Natural killer cell (primary cell): ENCODE results near the gene LRRC43. TPM values are rescaled to one million over a fixed set of nuclear protein-coding genes. Genes with fewer than 3 reads are reported as not detected.

ENCODE experiments used
- ATAC-seq, 3 donors: fragments of 150-1000 bp in 2 of 3; fragments of 200-7000 bp in 1 of 3; cut with Tn5 transposase; 1 replicate in 1 of 3; 2 replicates in 2 of 3; pipeline ENCODE4 v1.10.0; 2021; ENCODE audit warnings: mild to moderate bottlenecking in 2 of 3, moderate library complexity in 2 of 3
- DNase-seq, 2 donors: peaks; one replicate each; pipeline versions ENCODE4 v3.0.0 to v3.0.0-alpha.2; 2013 to 2021; ENCODE audit warnings: mixed read lengths in 1 of 2
- H3K27ac ChIP-seq: one replicate; pipeline ENCODE4 v1.5.1; 2013; ENCODE audit warnings: mild to moderate bottlenecking, low read length
- H3K27me3 ChIP-seq: one replicate; pipeline ENCODE4 v1.6.1; 2013; ENCODE audit warnings: low read length; ENCODE audit not compliant: control insufficient read depth, insufficient read depth
- H3K36me3 ChIP-seq: one replicate; pipeline ENCODE4 v1.6.1; 2013; ENCODE audit warnings: low read length; ENCODE audit not compliant: control insufficient read depth, insufficient read depth
- H3K4me1 ChIP-seq: one replicate; pipeline ENCODE4 v1.6.1; 2013; ENCODE audit warnings: low read length; ENCODE audit not compliant: control insufficient read depth, insufficient read depth
- H3K4me3 ChIP-seq: one replicate; pipeline ENCODE4 v1.5.1; 2013; ENCODE audit warnings: low read length
- H3K9me3 ChIP-seq: one replicate; pipeline ENCODE4 v1.6.1; 2013; ENCODE audit warnings: low read length; ENCODE audit not compliant: control insufficient read depth, insufficient read depth
- H3K27ac Mint-ChIP-seq, 2 donors: one replicate each; pipeline ENCODE4 v1.8.0; 2022; ENCODE audit warnings: mild to moderate bottlenecking in 2 of 2, mixed read lengths in 2 of 2, moderate library complexity in 1 of 2
- H3K27me3 Mint-ChIP-seq, 2 donors: one replicate each; pipeline ENCODE4 v1.8.0; 2022; ENCODE audit warnings: low read depth in 2 of 2, mixed read lengths in 2 of 2
- H3K36me3 Mint-ChIP-seq: one replicate; pipeline ENCODE4 v1.8.0; 2022; ENCODE audit warnings: mixed read lengths
- H3K4me1 Mint-ChIP-seq, 2 donors: one replicate each; pipeline ENCODE4 v1.8.0; 2022; ENCODE audit warnings: mixed read lengths in 2 of 2
- H3K4me3 Mint-ChIP-seq: one replicate; pipeline ENCODE4 v1.8.0; 2022; ENCODE audit warnings: mild to moderate bottlenecking, moderate library complexity, mixed read lengths
- H3K9me3 Mint-ChIP-seq, 2 donors: one replicate each; pipeline ENCODE4 v1.8.0; 2022; ENCODE audit warnings: mixed read lengths in 2 of 2
- WGBS: methylation state at CpG from one replicate; pipeline ENCODE4 v1.1.7; 2013; ENCODE audit warnings: missing lambda C conversion rate; ENCODE audit not compliant: insufficient coverage; 5-methylcytosine and 5-hydroxymethylcytosine counted together
- intact Hi-C: fragments of 100-400 bp; cut with micrococcal nuclease; formaldehyde crosslinking; loops from one replicate; pipeline ENCODE4 v1.14.2; 2022
- total RNA-seq, 4 donors: library from RNA; stranded (reverse); fragments of 120-200 nt in 1 of 4; gene quantifications; one replicate each; pipeline versions ENCODE4 v1.2.3 to v1.2.4, GENCODE V29; 2013 to 2022
- TF ChIP-seq, protein P1 (sequence below): fragments of 200-600 bp; IDR thresholded peaks from one replicate; pipeline ENCODE4 v1.8.0; 2022; ENCODE audit warnings: antibody characterized with exemption

The LRRC43 gene
- total RNA-seq, 3 donors from 2014 or later (not counting 1 experiment from before 2014, with no cell fraction given): 5.0 to 18.5 (median 8.5) TPM

GRCh38 chr12:122203301-122204166, 20.6 kb downstream of the LRRC43 start, which contains the start of gene B3GNT4:
B3GNT4 (plus strand) TSS chr12:122203709; CDS start chr12:122204619, 910 bp downstream.
- peak within 1 kb of the TSS; percentile 40 for H3K4me3 ChIP-seq
- H3K9me3 Mint-ChIP-seq: no peaks in the 10 kb centered on the region
- intact Hi-C loops: no loop called here

GRCh38 chr12:122204167-122205052, 21.5 kb downstream of the LRRC43 start:
- Mint-ChIP-seq H3K36me3 (no peaks in the 10 kb centered on the region), H3K4me3 (peak overlapping the region; percentile 75), H3K27ac (no peak overlapping the region), H3K27me3 (peaks cover 8 to 19% of the 10 kb centered on the region in 2 donors), H3K9me3 (no peaks in the 10 kb centered on the region), H3K4me1 (peaks cover 7 to 14% of the 10 kb centered on the region in 2 donors)
- no peaks in the 10 kb centered on the region for H3K9me3 ChIP-seq
- intact Hi-C loops: no loop called here
- H3K36me3 ChIP-seq: peaks cover 21% of the 10 kb centered on the region
- H3K27ac ChIP-seq: no peak overlapping the region
- peak in 1 of 2 donors; percentile 45 for DNase-seq
- H3K4me1 ChIP-seq: peaks cover 12% of the 10 kb centered on the region
- TF ChIP-seq, protein P1, sequence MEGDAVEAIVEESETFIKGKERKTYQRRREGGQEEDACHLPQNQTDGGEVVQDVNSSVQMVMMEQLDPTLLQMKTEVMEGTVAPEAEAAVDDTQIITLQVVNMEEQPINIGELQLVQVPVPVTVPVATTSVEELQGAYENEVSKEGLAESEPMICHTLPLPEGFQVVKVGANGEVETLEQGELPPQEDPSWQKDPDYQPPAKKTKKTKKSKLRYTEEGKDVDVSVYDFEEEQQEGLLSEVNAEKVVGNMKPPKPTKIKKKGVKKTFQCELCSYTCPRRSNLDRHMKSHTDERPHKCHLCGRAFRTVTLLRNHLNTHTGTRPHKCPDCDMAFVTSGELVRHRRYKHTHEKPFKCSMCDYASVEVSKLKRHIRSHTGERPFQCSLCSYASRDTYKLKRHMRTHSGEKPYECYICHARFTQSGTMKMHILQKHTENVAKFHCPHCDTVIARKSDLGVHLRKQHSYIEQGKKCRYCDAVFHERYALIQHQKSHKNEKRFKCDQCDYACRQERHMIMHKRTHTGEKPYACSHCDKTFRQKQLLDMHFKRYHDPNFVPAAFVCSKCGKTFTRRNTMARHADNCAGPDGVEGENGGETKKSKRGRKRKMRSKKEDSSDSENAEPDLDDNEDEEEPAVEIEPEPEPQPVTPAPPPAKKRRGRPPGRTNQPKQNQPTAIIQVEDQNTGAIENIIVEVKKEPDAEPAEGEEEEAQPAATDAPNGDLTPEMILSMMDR: no peak
- peaks cover 25% of the 10 kb centered on the region for H3K27me3 ChIP-seq
- no peak overlapping the region for H3K4me3 ChIP-seq
- peak in 2 of 3 donors; percentile 16 to 23 for ATAC-seq
- 8% methylated on average over 71 of the region's 71 CpGs for WGBS

More at GRCh38 chr12:122203301-122204166, 20.6 kb downstream of the LRRC43 start, which contains the start of gene B3GNT4:
- ATAC-seq (peak; percentile 38 to 57 (median 54)), DNase-seq (peak; percentile 36 to 76)
- H3K27ac Mint-ChIP-seq: no peak within 1 kb of the TSS
- H3K9me3 ChIP-seq: no peaks in the 10 kb centered on the region
- peaks cover 17% of the 10 kb centered on the region for H3K36me3 ChIP-seq
- H3K4me1 Mint-ChIP-seq: peaks cover 7 to 14% of the 10 kb centered on the region in 2 donors
- no peak within 1 kb of the TSS for H3K27ac ChIP-seq
- peaks cover 12% of the 10 kb centered on the region for H3K4me1 ChIP-seq
- WGBS: under 1% methylated on average over 101 of the region's 104 CpGs
- H3K27me3 Mint-ChIP-seq: peaks cover 8 to 19% of the 10 kb centered on the region in 2 donors
- H3K36me3 Mint-ChIP-seq: no peaks in the 10 kb centered on the region
- H3K27me3 ChIP-seq: peaks cover 25% of the 10 kb centered on the region
- H3K4me3 Mint-ChIP-seq: peak within 1 kb of the TSS; percentile 91
- TF ChIP-seq, protein P1: no peak

DNA sequence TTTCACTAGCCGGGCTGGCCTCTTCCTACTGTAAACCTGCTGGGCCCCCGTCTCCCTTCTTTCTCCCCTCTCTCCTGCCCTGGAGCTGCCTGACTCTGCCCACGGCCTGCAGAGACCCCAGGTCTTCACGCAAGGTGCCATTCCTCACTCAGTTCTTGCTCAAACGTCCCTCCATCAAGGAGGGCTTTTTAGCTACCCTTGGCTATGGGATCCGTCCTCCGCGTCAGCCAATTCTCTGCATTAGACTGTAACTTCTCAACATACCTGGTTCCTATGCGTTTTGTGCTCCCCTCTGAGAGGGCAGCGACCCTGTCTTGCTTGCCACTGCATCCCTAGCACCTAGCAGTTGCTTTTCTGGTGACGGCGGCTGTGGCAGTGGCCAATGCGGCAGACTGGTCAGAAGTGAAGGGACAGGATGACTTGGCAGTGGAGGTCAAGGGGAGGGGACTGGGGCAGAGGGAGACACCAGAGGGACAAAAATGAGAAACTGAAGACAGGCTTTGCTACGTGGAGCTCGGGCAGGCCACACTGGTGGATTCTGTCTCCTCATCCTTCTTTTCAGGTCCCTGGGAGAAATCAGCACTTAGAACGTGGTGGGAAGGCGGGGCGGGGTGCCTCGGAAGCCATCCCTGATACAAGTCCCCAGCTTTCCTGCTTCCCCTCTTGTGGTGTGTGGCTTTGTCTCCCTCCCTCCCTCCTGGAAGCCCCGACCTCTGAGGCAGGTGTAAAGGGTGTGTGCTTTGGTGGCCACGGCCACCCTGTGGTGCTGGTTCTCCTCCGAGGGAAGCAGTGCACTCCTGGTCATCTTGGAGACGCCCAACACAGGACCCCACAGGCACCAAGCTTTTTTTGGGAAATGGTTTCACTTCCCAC, 22.4 kb downstream of the LRRC43 start:
- intact Hi-C loops: no loop called here
- Histone ChIP-seq H3K27me3 (peaks cover 25% of the 10 kb centered on the region), H3K36me3 (peaks cover 27% of the 10 kb centered on the region), H3K4me3 (no peak overlapping the region), H3K4me1 (peaks cover 12% of the 10 kb centered on the region), H3K9me3 (no peaks in the 10 kb centered on the region), H3K27ac (no peak overlapping the region)
- TF ChIP-seq, protein P1: no peak
- no peak overlapping the region for H3K27ac Mint-ChIP-seq
- H3K4me1 Mint-ChIP-seq: peaks cover 7 to 14% of the 10 kb centered on the region in 2 donors
- ATAC-seq (no peak), DNase-seq (peak in 1 of 2 donors; percentile 19)
- peak overlapping the region; percentile 75 for H3K4me3 Mint-ChIP-seq
- no peaks in the 10 kb centered on the region for H3K36me3 Mint-ChIP-seq
- H3K9me3 Mint-ChIP-seq: no peaks in the 10 kb centered on the region
- H3K27me3 Mint-ChIP-seq: peaks cover 8 to 19% of the 10 kb centered on the region in 2 donors
- 64% methylated on average over 19 of the region's 23 CpGs for WGBS
